Renal cortical epithelial cell (primary cell): Measurements from ENCODE around the gene BRINP1. TPM values are rescaled to one million over a fixed set of nuclear protein-coding genes. Genes with fewer than 3 reads are reported as not detected.

Experiments used
- DNase-seq: peaks from one replicate; pipeline ENCODE4 v3.0.0-alpha.2; 2011; ENCODE audit warnings: low read depth
- total RNA-seq: library from RNA; depleted of rRNA; stranded (reverse); fragments of >200 nt; gene quantifications from 2 replicates; pipeline ENCODE4 v1.2.3, GENCODE V29; 2014

The BRINP1 gene
- total RNA-seq, 1 donor from 2014 or later = 1.5 TPM

DNA sequence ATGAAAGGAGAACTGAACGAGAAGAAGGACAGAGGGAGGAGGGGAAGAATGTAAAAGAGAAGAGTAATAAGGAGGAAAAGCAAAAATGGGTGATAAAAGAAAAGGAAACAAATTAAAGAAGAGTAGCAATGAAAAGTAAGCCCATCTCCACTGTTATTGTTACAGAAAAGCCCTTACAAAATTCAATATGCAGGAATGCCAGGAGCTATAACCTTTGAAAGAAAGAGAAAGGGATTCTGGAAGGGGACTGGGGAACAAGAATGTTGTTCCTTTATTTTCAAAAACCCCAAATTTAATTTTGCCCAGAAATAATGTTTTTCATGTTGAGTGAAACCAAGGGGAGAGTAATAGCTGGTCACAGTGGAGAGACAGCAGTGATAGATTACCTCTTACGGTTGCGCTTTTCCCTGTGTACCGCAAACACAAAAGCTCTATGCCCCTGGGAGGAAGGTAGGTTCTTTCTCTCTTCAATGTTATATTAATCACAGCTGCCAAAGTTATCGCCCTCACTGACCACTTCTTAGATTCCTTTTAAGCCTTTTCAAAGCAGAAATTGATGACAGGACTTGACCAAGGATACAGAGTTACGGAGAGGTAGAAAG lies 86.7 kb downstream of the BRINP1 start:
- DNase-seq = no peak

GRCh38 chr9:119280740-119281485 lies 88.3 kb downstream of the BRINP1 start:
- DNase-seq = peak; percentile 34

DNA sequence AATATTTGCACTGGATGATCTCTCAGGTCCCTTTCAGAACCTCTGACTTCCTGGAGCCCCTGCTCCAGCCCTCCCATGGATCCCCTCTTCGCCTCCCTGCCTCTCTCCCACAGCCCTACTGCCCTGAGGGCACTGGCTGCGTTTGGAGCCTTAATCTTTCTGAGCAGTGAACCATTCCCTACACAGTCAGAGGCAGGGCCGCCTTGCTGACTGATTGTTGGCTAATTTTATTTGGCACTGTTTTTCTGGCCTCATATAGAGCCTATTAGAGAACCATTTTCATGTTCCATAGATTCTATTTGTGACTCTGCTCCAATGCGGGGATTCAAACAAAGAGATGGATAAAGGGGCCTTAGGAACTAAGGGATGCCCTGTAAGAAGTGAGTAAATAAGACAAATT lies 91.1 kb downstream of the BRINP1 start:
- peak; percentile 54 for DNase-seq

GRCh38 chr9:119273984-119274665 lies 95.1 kb downstream of the BRINP1 start:
- peak; percentile 76 for DNase-seq

DNA sequence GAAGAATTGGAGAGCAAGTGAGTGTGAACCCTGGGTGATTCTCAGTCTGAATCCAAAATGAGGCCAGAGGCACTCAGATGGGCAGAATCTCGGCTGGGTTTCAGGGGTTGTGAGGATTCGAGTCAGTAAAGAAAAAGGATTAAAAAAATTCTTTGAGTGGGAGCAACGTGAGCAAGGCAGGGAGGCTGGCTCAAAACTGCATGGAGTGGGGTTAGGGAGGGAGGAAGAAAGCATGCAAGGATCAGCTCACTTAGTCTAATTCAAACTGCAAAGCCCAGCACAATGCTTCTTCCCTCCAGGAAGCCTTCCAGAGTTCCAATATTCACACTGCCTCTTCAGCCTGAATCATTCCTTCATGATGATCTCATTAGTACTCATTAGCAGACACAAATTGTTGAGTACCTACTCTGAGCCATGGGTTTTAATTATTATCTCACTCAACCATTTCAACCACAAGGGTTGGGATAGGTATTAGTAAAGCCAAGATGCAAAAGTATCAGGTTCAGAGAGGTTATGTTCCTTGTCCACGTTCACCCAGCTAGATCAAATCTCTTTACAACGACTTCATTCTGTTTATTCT lies 95.8 kb downstream of the BRINP1 start:
- peak; percentile 63 for DNase-seq

GRCh38 chr9:119272500-119273211 lies 96.6 kb downstream of the BRINP1 start:
- no peak for DNase-seq

GRCh38 chr9:119268985-119269384 lies 100.2 kb downstream of the BRINP1 start:
- peak; percentile 85 for DNase-seq

DNA sequence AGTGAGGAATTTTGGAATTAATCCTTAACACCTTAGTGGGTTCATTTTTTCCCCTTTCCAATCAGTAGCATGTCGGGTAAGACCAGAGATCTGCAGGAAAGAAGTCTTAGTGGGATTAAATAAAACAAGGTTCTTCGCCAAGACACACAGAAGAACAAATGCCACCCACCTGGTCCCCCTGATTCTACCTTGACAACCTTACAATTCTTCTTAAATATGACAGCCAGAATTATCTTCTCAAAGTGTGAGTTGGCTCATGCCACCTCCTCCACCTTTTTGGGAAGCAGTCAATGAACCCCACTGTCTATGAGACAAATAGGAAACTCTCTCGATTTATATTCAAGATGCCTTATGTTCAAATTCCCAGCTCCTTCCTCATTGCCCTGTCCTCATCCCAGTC lies 105.1 kb downstream of the BRINP1 start:
- no peak for DNase-seq

DNA sequence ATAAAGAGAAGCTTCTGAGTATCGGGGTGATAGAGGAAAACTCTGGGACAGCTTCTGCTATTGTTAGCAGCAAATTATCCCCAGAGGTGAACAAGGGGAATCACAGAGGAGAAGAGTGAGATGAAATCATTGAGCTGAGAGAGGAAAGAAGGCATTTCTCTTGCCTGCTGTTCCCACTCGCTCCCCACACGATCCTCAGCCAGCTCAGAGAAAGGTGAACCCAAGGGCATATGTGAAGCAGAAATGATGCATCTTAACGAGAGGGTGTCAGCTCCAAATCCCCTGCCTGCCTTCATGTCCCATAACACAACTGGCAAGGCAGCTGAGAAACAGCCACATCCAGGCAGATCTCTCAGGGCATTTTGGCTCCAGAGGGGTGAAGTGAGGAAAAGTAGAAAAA lies 111.6 kb downstream of the BRINP1 start:
- DNase-seq = no peak

DNA sequence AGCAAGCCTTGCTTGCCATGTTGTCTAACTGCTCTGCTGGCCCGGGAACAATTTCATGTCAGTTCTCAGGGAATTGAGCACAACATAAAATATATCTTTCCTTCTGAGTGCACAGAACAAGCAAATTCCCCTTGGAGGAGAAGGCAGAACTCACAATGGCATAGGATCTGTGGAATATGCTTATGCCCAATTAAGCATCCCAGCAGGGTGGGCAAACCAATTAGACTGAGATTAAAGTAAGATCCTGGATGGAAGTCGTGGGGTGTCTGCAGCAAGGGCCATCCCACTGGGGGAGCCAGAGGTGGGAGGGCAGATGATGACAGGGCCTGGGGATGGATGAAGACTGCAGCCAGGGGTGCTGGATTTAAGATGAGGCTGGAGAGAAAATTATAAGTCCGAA lies 114.1 kb downstream of the BRINP1 start:
- DNase-seq = no peak

DNA sequence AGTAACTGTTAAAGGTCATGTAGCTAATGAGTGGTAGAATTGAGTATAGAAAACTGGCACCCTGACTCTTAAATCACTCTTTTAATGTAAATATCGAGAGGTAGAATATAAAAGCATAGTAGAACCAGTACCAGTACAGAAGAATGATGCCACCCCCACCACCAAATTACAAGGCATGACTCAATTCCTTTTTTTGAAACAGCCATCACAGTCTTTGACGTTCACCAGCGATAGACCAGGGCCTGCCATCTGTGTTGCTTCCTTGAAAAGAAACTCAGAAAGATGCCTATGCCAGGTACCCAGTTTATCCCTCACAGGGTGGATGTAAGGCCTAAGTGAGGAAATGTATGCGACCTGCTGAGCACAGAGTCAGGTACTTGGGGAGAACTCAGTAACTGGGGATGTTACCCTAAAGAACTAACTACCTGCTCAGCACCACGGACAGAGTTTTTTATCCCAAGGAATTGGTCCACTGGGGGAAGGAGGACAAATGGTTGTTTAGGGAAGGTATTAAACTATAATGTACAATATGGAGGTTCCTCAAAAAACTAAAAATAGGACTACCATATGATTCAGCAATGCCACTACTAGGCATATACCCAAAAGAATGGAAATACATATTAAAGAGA lies 116.5 kb downstream of the BRINP1 start:
- peak; percentile 3 for DNase-seq

DNA sequence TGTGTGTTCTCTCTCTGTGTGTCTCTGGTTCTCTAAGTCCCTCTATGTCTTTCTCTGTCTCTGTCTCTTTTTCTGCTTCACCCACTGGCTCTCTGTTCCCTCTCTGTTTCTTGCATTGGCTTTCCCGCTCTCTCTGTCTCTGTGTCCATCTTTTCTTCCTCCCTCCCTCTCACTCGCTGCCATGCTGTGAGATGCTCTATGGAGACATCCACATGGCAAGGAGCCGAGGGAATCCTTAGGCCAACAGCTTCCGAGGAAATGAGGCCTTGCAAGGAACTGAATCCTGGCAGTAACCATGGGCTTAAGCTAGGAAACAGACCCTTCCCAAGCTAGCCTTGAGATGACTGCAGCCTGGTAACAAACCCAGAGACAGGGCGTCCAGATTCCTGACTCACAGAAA lies 117.3 kb downstream of the BRINP1 start:
- no peak for DNase-seq

DNA sequence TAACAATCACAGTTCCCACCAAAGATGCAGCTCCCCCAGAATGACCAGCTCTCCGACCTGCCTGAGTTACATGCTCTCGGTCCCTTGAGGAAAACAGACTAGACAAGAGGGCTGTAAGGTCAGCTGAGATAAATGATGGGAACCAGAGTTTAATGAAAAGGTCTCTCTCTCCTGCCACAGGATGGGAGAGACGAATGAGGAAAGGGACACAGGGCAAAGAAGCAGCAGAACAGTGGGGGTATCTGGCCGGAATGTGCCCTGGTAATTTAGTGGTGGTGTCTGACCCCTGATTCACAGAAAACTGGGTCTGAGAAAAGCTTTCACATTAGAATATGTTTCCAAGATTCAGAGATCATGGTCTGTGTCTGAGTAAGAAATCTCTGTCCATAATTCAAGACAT lies 118.5 kb downstream of the BRINP1 start:
- no peak for DNase-seq

- no peak for DNase-seq
Observed at GRCh38 chr9:119240546-119240945, 128.7 kb downstream of the BRINP1 start.

- DNase-seq = no peak
Observed at GRCh38 chr9:119234636-119235035, 134.6 kb downstream of the BRINP1 start.

DNA sequence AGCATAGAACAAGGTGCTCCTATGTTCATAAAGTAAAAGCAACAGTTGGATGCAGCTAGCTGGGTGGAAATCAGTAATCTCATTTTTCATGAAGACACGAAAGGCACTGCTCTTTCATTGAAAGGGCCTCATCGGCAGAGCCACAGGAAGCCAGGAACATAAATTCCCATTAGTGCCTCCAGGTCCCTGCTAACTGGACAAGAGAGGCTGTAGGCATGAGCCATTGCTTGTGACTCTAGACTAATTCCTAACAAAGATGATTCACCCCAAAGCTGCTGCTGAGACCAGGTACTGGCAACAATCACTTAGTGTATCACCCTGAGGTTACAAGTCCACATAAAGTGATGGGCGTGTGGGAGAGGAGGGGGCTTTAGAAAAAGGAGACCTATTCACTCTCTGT lies 141.8 kb downstream of the BRINP1 start:
- peak; percentile 5 for DNase-seq

- DNase-seq = no peak
Observed at GRCh38 chr9:119224431-119224830, 144.8 kb downstream of the BRINP1 start.

GRCh38 chr9:119221276-119221675 lies 148.0 kb downstream of the BRINP1 start:
- DNase-seq = peak; percentile 61

DNA sequence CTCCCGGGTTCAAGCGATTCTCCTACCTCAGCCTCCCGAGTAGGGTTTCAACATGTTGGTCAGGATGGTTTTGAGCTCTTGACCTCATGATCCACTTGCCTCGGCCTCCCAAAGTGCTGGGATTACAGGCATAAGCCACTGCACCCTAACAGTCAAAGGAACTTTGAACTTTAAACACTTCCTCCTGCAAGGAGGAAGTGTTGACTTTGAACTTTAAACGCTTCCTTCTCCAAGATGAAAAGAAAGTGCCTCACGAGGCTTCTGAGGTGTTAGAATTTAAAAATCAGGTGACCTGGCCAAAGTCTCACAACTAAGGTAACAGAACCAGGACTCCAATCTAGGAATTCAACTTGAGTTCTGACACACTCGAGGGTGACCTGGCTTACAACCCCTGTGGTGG lies 150.9 kb downstream of the BRINP1 start:
- no peak for DNase-seq

GRCh38 chr9:119216651-119217331 lies 152.4 kb downstream of the BRINP1 start:
- DNase-seq = no peak

DNA sequence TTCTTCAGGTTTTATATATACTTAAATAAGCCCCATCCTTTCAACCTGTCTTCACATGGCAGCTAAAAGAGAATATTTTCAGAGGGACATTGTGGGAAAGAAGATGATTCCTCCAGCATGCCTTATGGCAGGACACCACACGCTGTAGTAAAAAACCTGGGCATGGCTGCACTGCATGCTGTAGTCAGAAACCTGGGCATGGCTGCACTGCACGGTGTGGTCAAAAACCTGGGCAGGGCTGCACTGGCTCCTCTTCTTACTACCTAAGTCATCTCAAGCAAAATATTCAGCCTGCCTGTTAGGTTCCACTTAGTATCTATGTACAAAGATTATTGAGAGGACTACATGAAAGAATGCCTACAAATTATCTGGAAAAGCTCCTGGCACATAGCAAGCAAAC lies 153.6 kb downstream of the BRINP1 start:
- no peak for DNase-seq
